A549 (cell line): ENCODE results near the gene PTPRK. TPM values are rescaled to one million over a fixed set of nuclear protein-coding genes. Genes with fewer than 3 reads are reported as not detected.

Source experiments
- ATAC-seq, 2 experiments: fragments of 200-7000 bp in 1 of 2; fragments of >200 bp in 1 of 2; cut with Nextera tagmentation in 1 of 2; cut with Tn5 transposase in 1 of 2; 3 replicates each; pipeline versions ENCODE4 v1.8.0 to v1.9.1; 2018 to 2020; ENCODE audit warnings: mild to moderate bottlenecking in 1 of 2, moderate library complexity in 1 of 2
- CTCF ChIA-PET: fragments of 300-600 bp; sonication (Branson Sonifier 250); formaldehyde crosslinking; extraction: SDS; loops from one replicate; lab custom pipeline; 2021; ENCODE audit warnings: antibody characterized with exemption, inconsistent platforms; lab: Yijun Ruan, JAX
- POLR2A ChIA-PET: fragments of 350-600 bp; formaldehyde crosslinking; extraction: SDS; loops from one replicate; lab custom pipeline; 2021; ENCODE audit warnings: antibody characterized with exemption, inconsistent platforms; lab: Yijun Ruan, JAX
- DNase-seq, 2 experiments: peaks; one replicate each; pipeline versions ENCODE4 v3.0.0 to v3.0.0-alpha.2; 2011 to 2016; ENCODE audit warnings: low read depth in 1 of 2, low spot score in 1 of 2
- FAIRE-seq: peaks from 2 replicates; lab custom pipeline; 2011; peaks lifted over from hg19 to GRCh38; lab: Jason Lieb, UNC
- H3K27ac ChIP-seq, 2 experiments: fragments of >200 bp; sonication (Bioruptor Twin); formaldehyde crosslinking; 3 replicates each; pipeline ENCODE4 v1.5.1; 2016 to 2017
- H3K4me1 ChIP-seq: fragments of >200 bp; sonication (Bioruptor Twin); formaldehyde crosslinking; 3 replicates; pipeline ENCODE4 v1.6.1; 2016
- H3K4me2 ChIP-seq: fragments of >200 bp; sonication (Bioruptor Twin); formaldehyde crosslinking; 3 replicates; pipeline ENCODE4 v1.6.1; 2016
- H3K4me3 ChIP-seq: fragments of >200 bp; sonication (Bioruptor Twin); formaldehyde crosslinking; 3 replicates; pipeline ENCODE4 v1.5.1; 2016
- H3K9me3 ChIP-seq: fragments of >200 bp; sonication (Bioruptor Twin); formaldehyde crosslinking; 3 replicates; pipeline ENCODE4 v1.6.1; 2016
- ATOH8 ChIP-seq: fragments of 250-450 bp; sonication (Bioruptor Pico); IDR thresholded peaks from 2 replicates; pipeline ENCODE4 v1.5.0; 2020; ENCODE audit warnings: low read depth, mild to moderate bottlenecking, moderate library complexity
- BHLHE40 ChIP-seq: IDR thresholded peaks from 2 replicates; pipeline ENCODE4 v1.6.1; 2012; ENCODE audit warnings: low read depth, low read length, inconsistent platforms
- CBX2 ChIP-seq: fragments of 200-600 bp; sonication (generic); IDR thresholded peaks from 2 replicates; pipeline ENCODE4 v1.6.1; 2016; ENCODE audit warnings: low read depth, mild to moderate bottlenecking, borderline replicate concordance
- CEBPB ChIP-seq, 2 experiments: fragments of >200 bp in 1 of 2; sonication (Bioruptor Twin) in 1 of 2; formaldehyde crosslinking in 1 of 2; IDR thresholded peaks; 2 replicates each; pipeline ENCODE4 v1.6.1; 2012 to 2016
- EP300 ChIP-seq, 2 experiments: fragments of >200 bp; sonication (Bioruptor Twin); formaldehyde crosslinking; IDR thresholded peaks; 2 replicates in 1 of 2; 3 replicates in 1 of 2; pipeline ENCODE4 v1.6.1; 2016 to 2017
- FOSB ChIP-seq: fragments of 250-450 bp; sonication (Bioruptor Pico); IDR thresholded peaks from 2 replicates; pipeline ENCODE4 v1.5.0; 2020; ENCODE audit warnings: mild to moderate bottlenecking, moderate library complexity
- FOXS1 ChIP-seq: fragments of 250-450 bp; sonication (Bioruptor Pico); IDR thresholded peaks from 2 replicates; pipeline ENCODE4 v1.5.0; 2020; ENCODE audit warnings: mild to moderate bottlenecking, moderate library complexity
- HDAC2 ChIP-seq: fragments of 200-600 bp; sonication (generic); IDR thresholded peaks from 2 replicates; pipeline ENCODE4 v1.6.1; 2016
- HES2 ChIP-seq: fragments of >200 bp; sonication (Bioruptor Twin); formaldehyde crosslinking; IDR thresholded peaks from 2 replicates; pipeline ENCODE4 v1.6.1; 2016
- HEYL ChIP-seq: fragments of 250-450 bp; sonication (Bioruptor Pico); IDR thresholded peaks from 2 replicates; pipeline ENCODE4 v1.8.0; 2021; ENCODE audit warnings: mild to moderate bottlenecking, moderate library complexity
- HMGXB4 ChIP-seq: fragments of 250-450 bp; sonication (Bioruptor Pico); IDR thresholded peaks from 2 replicates; pipeline ENCODE4 v1.5.0; 2021; ENCODE audit warnings: mild to moderate bottlenecking, moderate library complexity, borderline replicate concordance
- JUN ChIP-seq, 2 experiments: fragments of >200 bp; sonication (Bioruptor Twin); formaldehyde crosslinking; IDR thresholded peaks; 2 replicates in 1 of 2; 3 replicates in 1 of 2; pipeline ENCODE4 v1.6.1; 2016 to 2017
- KDM1A ChIP-seq: fragments of 200-600 bp; sonication (generic); IDR thresholded peaks from 2 replicates; pipeline ENCODE4 v1.6.1; 2016; ENCODE audit warnings: low read depth, mild to moderate bottlenecking
- KDM5A ChIP-seq: fragments of 200-600 bp; sonication (generic); IDR thresholded peaks from 2 replicates; pipeline ENCODE4 v1.6.1; 2016; ENCODE audit warnings: antibody characterized with exemption, mild to moderate bottlenecking
- MAZ ChIP-seq: fragments of 150-350 bp; IDR thresholded peaks from 2 replicates; pipeline ENCODE4 v1.6.1; 2014; ENCODE audit warnings: antibody characterized with exemption, low read depth, low read length, borderline replicate concordance
- MYC ChIP-seq: IDR thresholded peaks from 2 replicates; pipeline ENCODE4 v1.6.1; 2012; ENCODE audit warnings: mild to moderate bottlenecking, inconsistent platforms, low read length, improper control_type of control experiment, borderline replicate concordance
- PBX3 ChIP-seq: IDR thresholded peaks from 2 replicates; pipeline ENCODE4 v1.6.1; 2012
- PHF8 ChIP-seq: fragments of 200-600 bp; sonication (generic); IDR thresholded peaks from 2 replicates; pipeline ENCODE4 v1.6.1; 2016; ENCODE audit warnings: low read depth, mild to moderate bottlenecking, antibody characterized with exemption, moderate library complexity, borderline replicate concordance
- POLR2A ChIP-seq: IDR thresholded peaks from 2 replicates; pipeline ENCODE4 v1.6.1; 2012; ENCODE audit warnings: mild to moderate bottlenecking, low read length
- POLR2AphosphoS2 ChIP-seq: conservative IDR thresholded peaks from 2 replicates; pipeline ENCODE4 v1.6.1; 2012; ENCODE audit warnings: low read length, improper control_type of control experiment, inconsistent platforms
- RCOR1 ChIP-seq: fragments of 150-350 bp; IDR thresholded peaks from 2 replicates; pipeline ENCODE4 v1.6.1; 2014; ENCODE audit warnings: antibody characterized with exemption, low read length, low read depth
- USF2 ChIP-seq: fragments of 450-650 bp; IDR thresholded peaks from 2 replicates; pipeline ENCODE4 v1.6.1; 2014; ENCODE audit warnings: antibody characterized with exemption
- ZNF302 ChIP-seq: fragments of 250-450 bp; sonication (Bioruptor Pico); IDR thresholded peaks from 2 replicates; pipeline ENCODE4 v1.9.0; 2021; ENCODE audit warnings: inconsistent platforms, mild to moderate bottlenecking, moderate library complexity
- whole genome bisulfite sequencing: methylation state at CpG from one replicate; pipeline ENCODE4 v1.1.6; 2017; ENCODE audit errors: missing lambda C conversion rate; 5-methylcytosine and 5-hydroxymethylcytosine counted together
- polyA plus RNA-seq, 4 experiments: library from polyadenylated mRNA; depleted of rRNA in 3 of 4; stranded (reverse); fragments of >200 nt; fragmentation: RNase III in 1 of 4; extraction: RNeasy Plus Mini Kit Qiagen cat#74134 plus additional on column Dnase treatment in 1 of 4; gene quantifications; 2 replicates in 3 of 4; 3 replicates in 1 of 4; pipeline ENCODE4 v1.2.3, GENCODE V29; 2011 to 2017

PTPRK gene
- polyA plus RNA-seq, 2 of the 4 experiments (the other 2 are of a cell fraction): 14.4 to 16.1 TPM

GRCh38 chr6:128491610-128492206 is 28.7 kb downstream of the PTPRK start:
- no peak for FAIRE-seq
- Histone ChIP-seq H3K4me3 (no peak overlapping the region), H3K4me2 (peak overlapping the region; percentile 37), H3K4me1 (peaks cover 26% of the 10 kb centered on the region), H3K9me3 (no peaks in the 10 kb centered on the region), H3K27ac (0 out of 6 replicates have a peak overlapping the region, but pooled peaks of 1 of the 2 experiments have one; percentile 35)
- TF ChIP-seq POLR2A: no peak
- TF ChIP-seq USF2: no peak
- no peak for TF ChIP-seq ZNF302 (CRISPR knock-in tag)
- TF ChIP-seq PBX3: no peak
- no peak for TF ChIP-seq ATOH8 (CRISPR knock-in tag)
- TF ChIP-seq PHF8: no peak
- POLR2A ChIA-PET: no interaction called here
- 93% methylated on average over 8 of the region's 8 CpGs for WGBS
- ATAC-seq: 0 out of 6 replicates have a peak, but pooled peaks of 1 of the 2 experiments have one; percentile 52
- no peak for DNase-seq
- CTCF ChIA-PET: no interaction called here

GRCh38 chr6:128491100-128491581 is 29.3 kb downstream of the PTPRK start:
- Histone ChIP-seq H3K4me1 (peaks cover 21% of the 10 kb centered on the region), H3K9me3 (no peaks in the 10 kb centered on the region), H3K4me2 (peak overlapping the region; percentile 37; the same call in 1 of the 3 replicates), H3K27ac (no peak overlapping the region), H3K4me3 (no peak overlapping the region)
- WGBS: 92% methylated on average over 3 of the region's 3 CpGs
- ATAC-seq (no peak), DNase-seq (no peak), FAIRE-seq (no peak)
- ChIA-PET CTCF (no interaction called here), POLR2A (no interaction called here)
- TF ChIP-seq KDM5A (no peak), POLR2AphosphoS2 (no peak), EP300 (IDR thresholded peaks at IDR 0.05) (no peak), JUN (IDR thresholded peaks at IDR 0.05) (no peak), MAZ (no peak), BHLHE40 (no peak), KDM1A (no peak), FOSB (CRISPR knock-in tag) (no peak), CEBPB (IDR thresholded peaks at IDR 0.05) (no peak), HES2 (no peak), CBX2 (no peak), HEYL (CRISPR knock-in tag) (no peak), FOXS1 (CRISPR knock-in tag) (no peak), HDAC2 (no peak), RCOR1 (no peak), HMGXB4 (CRISPR knock-in tag) (no peak), MYC (no peak)
